ENCODE results near the gene JSRP1.

DNA sequence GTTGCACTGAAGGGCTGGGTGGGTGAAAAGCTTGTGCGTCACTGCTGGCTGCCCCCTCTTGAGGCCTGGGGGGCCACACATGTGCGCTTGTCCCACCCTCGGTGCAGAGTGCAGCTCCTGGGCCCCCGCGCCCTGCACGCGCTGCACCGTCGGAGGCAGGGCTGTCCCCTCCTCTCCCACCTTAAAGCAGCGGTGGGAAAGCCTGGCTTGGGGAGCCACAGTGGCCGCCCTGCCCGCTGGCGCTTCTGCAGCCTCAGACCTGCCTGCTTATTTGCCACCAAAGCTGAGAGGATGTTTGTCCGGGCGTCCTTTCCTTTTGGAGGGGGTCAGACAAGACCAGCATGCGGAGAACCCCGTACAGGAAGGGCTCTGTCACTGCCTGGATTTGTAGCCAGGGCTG is 46.8 kb downstream of the JSRP1 start:
- TF ChIP-seq REST (IDR thresholded peaks at IDR 0.05) (no peak), RARB (CRISPR knock-in tag; IDR thresholded peaks at IDR 0.05) (no peak), EHF (CRISPR knock-in tag; IDR thresholded peaks at IDR 0.05) (no peak)
- TF ChIP-seq, protein P1, sequence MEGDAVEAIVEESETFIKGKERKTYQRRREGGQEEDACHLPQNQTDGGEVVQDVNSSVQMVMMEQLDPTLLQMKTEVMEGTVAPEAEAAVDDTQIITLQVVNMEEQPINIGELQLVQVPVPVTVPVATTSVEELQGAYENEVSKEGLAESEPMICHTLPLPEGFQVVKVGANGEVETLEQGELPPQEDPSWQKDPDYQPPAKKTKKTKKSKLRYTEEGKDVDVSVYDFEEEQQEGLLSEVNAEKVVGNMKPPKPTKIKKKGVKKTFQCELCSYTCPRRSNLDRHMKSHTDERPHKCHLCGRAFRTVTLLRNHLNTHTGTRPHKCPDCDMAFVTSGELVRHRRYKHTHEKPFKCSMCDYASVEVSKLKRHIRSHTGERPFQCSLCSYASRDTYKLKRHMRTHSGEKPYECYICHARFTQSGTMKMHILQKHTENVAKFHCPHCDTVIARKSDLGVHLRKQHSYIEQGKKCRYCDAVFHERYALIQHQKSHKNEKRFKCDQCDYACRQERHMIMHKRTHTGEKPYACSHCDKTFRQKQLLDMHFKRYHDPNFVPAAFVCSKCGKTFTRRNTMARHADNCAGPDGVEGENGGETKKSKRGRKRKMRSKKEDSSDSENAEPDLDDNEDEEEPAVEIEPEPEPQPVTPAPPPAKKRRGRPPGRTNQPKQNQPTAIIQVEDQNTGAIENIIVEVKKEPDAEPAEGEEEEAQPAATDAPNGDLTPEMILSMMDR (IDR thresholded peaks at IDR 0.05): no peak
- TF ChIP-seq, protein P2, sequence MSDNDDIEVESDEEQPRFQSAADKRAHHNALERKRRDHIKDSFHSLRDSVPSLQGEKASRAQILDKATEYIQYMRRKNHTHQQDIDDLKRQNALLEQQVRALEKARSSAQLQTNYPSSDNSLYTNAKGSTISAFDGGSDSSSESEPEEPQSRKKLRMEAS (IDR thresholded peaks at IDR 0.05): no peak

Measured in A549 (cell line).